Endothelial cell of coronary artery (primary cell): Measurements from ENCODE around the gene MAST4. TPM values are rescaled to one million over a fixed set of nuclear protein-coding genes. Genes with fewer than 3 reads are reported as not detected.

Source experiments
- total RNA-seq: library from RNA; depleted of rRNA; stranded (reverse); fragments of >200 nt; gene quantifications from 2 replicates; pipeline ENCODE4 v1.2.3, GENCODE V29; 2014

The MAST4 gene
- total RNA-seq: 39.6 and 41.4 TPM in 2 replicates

DNA sequence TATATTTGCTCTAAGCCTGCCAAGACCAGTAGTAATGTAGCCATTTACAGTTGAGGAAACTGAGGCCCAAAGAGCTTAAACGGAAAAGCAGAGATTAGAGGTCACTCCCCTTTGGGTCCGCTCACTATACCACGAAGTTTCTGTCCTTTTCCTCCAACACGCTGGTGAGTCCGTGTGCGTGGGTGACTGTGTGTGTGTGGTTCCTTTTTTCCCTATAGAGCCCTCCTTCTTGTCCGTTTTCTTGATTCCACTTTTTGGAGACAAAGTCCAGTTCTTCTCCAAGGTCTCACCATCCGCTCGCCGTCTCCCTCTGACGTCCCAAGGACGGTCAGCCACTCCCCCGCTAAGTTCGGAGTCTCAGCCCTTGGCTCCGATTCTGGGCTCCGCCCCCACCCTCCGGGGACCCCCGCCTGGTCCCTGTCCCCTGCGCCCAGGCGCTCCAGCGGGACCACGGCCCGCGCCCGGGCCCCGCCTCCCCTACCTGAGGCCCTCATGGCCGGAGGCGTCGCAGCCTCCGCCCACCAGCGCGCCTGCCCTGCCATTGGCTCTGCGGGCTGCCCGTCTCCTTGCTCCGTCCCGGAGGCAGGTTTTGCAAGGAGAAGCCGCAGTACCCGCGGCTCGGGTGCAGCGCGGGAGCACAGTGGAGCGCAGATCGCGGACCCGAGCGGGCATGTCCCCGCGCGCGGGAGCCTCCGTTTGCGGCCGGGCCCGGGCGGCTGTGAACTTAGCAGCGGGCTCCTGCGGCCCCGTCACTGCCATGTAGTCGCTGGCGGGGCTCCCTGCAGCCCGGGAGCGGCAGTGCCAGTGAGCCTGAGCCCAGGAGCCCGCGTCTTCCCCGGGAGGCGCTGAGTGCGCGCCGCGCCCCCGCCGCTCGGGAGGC is at the start of gene MAST4:
TSS of gene MAST4 (plus strand) at position 638 of the 880 bp plus-strand sequence. CDS start 263 bp downstream, outside the sequence.

DNA sequence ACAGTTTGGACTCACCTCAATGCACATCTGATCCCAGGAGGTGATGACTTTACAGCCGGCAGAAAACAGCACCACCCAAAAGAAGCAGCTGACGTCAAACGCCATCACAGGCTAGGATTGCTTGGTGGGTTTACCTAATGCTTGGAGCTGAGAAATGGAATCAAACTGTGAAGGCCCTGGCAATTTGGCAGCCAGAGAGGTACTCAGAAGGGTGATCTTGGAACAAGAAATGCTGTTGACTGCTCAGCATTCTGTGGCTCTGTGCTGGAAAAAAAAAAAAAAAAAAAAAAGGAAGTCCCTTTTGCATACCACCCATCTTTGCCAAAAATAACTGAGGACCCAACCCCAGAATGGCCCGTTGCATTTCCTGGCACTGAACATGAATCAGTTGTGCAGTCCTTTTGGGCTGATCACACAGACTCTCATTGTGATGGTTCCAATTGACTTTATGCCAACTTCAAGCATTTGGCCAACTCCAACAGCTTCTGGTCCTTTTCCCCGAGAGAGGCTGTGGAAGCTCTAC is 600.4 kb downstream of the MAST4 start, which contains the start of gene CD180:
TSS of gene CD180 (minus strand) at position 263 of the 523 bp plus-strand sequence. CDS start at position 105, 158 bp downstream.

